K562 (cell line): ENCODE measurements around the gene EXOC5.

Experiments
- EZH2 ChIP-seq: IDR thresholded peaks from 2 replicates; pipeline ENCODE4 v1.6.1; 2012; ENCODE audit warnings: low read depth, mild to moderate bottlenecking, inconsistent platforms, low read length, borderline replicate concordance
- KLF1 ChIP-seq: fragments of 450-650 bp; IDR thresholded peaks from 2 replicates; pipeline ENCODE4 v1.6.1; 2016; ENCODE audit warnings: missing genetic modification characterization, missing compliant biosample characterization
- LEF1 ChIP-seq: fragments of 450-650 bp; IDR thresholded peaks from 2 replicates; pipeline ENCODE4 v1.6.1; 2016; ENCODE audit warnings: mild to moderate bottlenecking
- MXI1 ChIP-seq: IDR thresholded peaks from 2 replicates; pipeline ENCODE4 v1.6.1; 2011; ENCODE audit warnings: low read depth, mild to moderate bottlenecking, improper control_type of control experiment, low read length
- NFIC ChIP-seq: fragments of 450-650 bp; IDR thresholded peaks from 2 replicates; pipeline ENCODE4 v1.6.1; 2017; ENCODE audit warnings: mild to moderate bottlenecking, inconsistent platforms
- POLR2A ChIP-seq: fragments of 450-650 bp; conservative IDR thresholded peaks from 2 replicates; pipeline ENCODE4 v1.6.1; 2016
- RFX5 ChIP-seq: IDR thresholded peaks from 2 replicates; pipeline ENCODE4 v1.6.1; 2011; ENCODE audit warnings: low read depth, mild to moderate bottlenecking, improper control_type of control experiment, low read length
- TAF1 ChIP-seq: IDR thresholded peaks from 2 replicates; pipeline ENCODE4 v1.6.1; 2011; ENCODE audit warnings: mild to moderate bottlenecking, low read length, moderate library complexity; ENCODE audit not compliant: insufficient read depth, control insufficient read depth, severe bottlenecking; ENCODE audit errors: extremely low read depth
- TSC22D4 ChIP-seq: fragments of 450-650 bp; IDR thresholded peaks from 2 replicates; pipeline ENCODE4 v1.6.1; 2016; ENCODE audit warnings: missing genetic modification characterization, missing biosample characterization, control low read depth
- ZC3H8 ChIP-seq: fragments of 450-650 bp; IDR thresholded peaks from 2 replicates; pipeline ENCODE4 v1.6.1; 2017
- TF ChIP-seq, protein P1 (sequence below), 3 experiments: fragments of 200-800 bp in 1 of 3; fragments of 250-450 bp in 1 of 3; fragments of 450-650 bp in 1 of 3; sonication (Bioruptor Pico) in 1 of 3; sonication (Bioruptor generic) in 1 of 3; formaldehyde crosslinking in 1 of 3; IDR thresholded peaks; 2 replicates each; pipeline versions ENCODE4 v1.6.1 to v1.8.0; 2016 to 2022; ENCODE audit warnings: mild to moderate bottlenecking in 2 of 3, missing genetic modification characterization in 2 of 3, missing compliant biosample characterization in 1 of 3, moderate library complexity in 1 of 3
- TF ChIP-seq, protein P2 (sequence below), 3 experiments: IDR thresholded peaks in 2 of 3; conservative IDR thresholded peaks in 1 of 3; 2 replicates each; pipeline ENCODE4 v1.5.1; 2011 to 2012; ENCODE audit warnings: low read length in 3 of 3, mild to moderate bottlenecking in 3 of 3, control low read depth in 2 of 3, improper control_type of control experiment in 1 of 3, inconsistent platforms in 1 of 3, low read depth in 1 of 3, mixed read lengths in 1 of 3, moderate library complexity in 1 of 3; ENCODE audit not compliant: insufficient read depth in 2 of 3
- TF ChIP-seq, protein P3 (sequence below): sonication (generic); formaldehyde crosslinking; IDR thresholded peaks from 2 replicates; pipeline ENCODE4 v1.8.0; 2023; ENCODE audit warnings: mild to moderate bottlenecking, missing genetic modification reagents

DNA sequence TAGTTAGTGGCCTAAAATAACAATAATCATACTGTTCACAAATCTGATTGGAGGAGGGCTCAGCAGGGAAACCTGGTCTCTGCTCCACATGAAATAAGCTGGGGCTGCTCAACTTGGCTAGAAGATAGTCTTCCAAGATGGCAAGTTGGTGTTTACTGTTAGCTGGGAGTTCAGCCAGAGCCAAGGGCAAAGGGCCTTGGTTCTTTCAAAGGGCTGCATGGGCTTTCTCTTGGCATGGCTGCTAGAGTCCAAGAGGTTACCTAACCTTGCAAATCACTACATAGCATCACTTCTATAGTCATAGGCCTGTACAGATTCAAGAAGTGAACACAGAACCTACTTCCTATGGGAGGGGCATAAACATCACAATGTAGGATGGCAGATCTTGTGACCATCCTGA, 7.1 kb downstream of the EXOC5 start:
- TF ChIP-seq TSC22D4 (tag) = no peak
- no peak for TF ChIP-seq ZC3H8
- TF ChIP-seq NFIC = no peak
- TF ChIP-seq LEF1 = no peak
- TF ChIP-seq, protein P1, sequence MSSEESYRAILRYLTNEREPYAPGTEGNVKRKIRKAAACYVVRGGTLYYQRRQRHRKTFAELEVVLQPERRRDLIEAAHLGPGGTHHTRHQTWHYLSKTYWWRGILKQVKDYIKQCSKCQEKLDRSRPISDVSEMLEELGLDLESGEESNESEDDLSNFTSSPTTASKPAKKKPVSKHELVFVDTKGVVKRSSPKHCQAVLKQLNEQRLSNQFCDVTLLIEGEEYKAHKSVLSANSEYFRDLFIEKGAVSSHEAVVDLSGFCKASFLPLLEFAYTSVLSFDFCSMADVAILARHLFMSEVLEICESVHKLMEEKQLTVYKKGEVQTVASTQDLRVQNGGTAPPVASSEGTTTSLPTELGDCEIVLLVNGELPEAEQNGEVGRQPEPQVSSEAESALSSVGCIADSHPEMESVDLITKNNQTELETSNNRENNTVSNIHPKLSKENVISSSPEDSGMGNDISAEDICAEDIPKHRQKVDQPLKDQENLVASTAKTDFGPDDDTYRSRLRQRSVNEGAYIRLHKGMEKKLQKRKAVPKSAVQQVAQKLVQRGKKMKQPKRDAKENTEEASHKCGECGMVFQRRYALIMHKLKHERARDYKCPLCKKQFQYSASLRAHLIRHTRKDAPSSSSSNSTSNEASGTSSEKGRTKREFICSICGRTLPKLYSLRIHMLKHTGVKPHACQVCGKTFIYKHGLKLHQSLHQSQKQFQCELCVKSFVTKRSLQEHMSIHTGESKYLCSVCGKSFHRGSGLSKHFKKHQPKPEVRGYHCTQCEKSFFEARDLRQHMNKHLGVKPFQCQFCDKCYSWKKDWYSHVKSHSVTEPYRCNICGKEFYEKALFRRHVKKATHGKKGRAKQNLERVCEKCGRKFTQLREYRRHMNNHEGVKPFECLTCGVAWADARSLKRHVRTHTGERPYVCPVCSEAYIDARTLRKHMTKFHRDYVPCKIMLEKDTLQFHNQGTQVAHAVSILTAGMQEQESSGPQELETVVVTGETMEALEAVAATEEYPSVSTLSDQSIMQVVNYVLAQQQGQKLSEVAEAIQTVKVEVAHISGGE (CRISPR knock-in tag; IDR thresholded peaks at IDR 0.05) = no peak
- TF ChIP-seq, protein P2, sequence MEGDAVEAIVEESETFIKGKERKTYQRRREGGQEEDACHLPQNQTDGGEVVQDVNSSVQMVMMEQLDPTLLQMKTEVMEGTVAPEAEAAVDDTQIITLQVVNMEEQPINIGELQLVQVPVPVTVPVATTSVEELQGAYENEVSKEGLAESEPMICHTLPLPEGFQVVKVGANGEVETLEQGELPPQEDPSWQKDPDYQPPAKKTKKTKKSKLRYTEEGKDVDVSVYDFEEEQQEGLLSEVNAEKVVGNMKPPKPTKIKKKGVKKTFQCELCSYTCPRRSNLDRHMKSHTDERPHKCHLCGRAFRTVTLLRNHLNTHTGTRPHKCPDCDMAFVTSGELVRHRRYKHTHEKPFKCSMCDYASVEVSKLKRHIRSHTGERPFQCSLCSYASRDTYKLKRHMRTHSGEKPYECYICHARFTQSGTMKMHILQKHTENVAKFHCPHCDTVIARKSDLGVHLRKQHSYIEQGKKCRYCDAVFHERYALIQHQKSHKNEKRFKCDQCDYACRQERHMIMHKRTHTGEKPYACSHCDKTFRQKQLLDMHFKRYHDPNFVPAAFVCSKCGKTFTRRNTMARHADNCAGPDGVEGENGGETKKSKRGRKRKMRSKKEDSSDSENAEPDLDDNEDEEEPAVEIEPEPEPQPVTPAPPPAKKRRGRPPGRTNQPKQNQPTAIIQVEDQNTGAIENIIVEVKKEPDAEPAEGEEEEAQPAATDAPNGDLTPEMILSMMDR (IDR thresholded peaks at IDR 0.05 in 2 of 3, conservative IDR thresholded peaks at IDR 0.05 in 1 of 3; ENCODE audit: insufficient read depth in 2 of 3, low read depth in 1 of 3, low read length in 3 of 3) = no peak
- TF ChIP-seq EZH2 = no peak
- TF ChIP-seq, protein P3, sequence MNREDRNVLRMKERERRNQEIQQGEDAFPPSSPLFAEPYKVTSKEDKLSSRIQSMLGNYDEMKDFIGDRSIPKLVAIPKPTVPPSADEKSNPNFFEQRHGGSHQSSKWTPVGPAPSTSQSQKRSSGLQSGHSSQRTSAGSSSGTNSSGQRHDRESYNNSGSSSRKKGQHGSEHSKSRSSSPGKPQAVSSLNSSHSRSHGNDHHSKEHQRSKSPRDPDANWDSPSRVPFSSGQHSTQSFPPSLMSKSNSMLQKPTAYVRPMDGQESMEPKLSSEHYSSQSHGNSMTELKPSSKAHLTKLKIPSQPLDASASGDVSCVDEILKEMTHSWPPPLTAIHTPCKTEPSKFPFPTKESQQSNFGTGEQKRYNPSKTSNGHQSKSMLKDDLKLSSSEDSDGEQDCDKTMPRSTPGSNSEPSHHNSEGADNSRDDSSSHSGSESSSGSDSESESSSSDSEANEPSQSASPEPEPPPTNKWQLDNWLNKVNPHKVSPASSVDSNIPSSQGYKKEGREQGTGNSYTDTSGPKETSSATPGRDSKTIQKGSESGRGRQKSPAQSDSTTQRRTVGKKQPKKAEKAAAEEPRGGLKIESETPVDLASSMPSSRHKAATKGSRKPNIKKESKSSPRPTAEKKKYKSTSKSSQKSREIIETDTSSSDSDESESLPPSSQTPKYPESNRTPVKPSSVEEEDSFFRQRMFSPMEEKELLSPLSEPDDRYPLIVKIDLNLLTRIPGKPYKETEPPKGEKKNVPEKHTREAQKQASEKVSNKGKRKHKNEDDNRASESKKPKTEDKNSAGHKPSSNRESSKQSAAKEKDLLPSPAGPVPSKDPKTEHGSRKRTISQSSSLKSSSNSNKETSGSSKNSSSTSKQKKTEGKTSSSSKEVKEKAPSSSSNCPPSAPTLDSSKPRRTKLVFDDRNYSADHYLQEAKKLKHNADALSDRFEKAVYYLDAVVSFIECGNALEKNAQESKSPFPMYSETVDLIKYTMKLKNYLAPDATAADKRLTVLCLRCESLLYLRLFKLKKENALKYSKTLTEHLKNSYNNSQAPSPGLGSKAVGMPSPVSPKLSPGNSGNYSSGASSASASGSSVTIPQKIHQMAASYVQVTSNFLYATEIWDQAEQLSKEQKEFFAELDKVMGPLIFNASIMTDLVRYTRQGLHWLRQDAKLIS = no peak
- no peak for TF ChIP-seq POLR2A
- TF ChIP-seq TAF1 = no peak
- no peak for TF ChIP-seq MXI1
- TF ChIP-seq KLF1 (tag) = no peak
- TF ChIP-seq RFX5 = no peak
